Measurements from ENCODE around the gene SLC2A11.

DNA sequence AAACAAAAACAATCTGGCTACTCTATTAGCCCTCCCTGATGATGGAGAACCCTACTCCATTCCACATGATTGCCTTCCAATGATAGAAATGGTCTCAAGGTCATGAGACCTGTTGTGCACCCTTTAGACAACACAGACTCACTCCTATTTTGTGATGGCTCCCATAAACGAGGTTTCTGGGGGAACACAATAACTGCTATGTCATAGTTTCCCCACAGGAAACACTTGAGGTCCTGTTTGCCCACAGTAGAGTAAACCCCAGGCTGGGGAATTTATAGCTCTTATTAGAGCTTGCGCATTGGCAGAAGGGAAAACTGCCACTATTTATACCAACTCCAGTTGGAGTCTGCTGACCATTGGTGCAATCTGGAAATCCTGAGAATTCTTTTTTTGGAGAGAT, 65.2 kb downstream of the SLC2A11 start:
- no peak for TF ChIP-seq TAF1 (IDR thresholded peaks at IDR 0.05; ENCODE audit: low read depth)
- TF ChIP-seq, protein P1, sequence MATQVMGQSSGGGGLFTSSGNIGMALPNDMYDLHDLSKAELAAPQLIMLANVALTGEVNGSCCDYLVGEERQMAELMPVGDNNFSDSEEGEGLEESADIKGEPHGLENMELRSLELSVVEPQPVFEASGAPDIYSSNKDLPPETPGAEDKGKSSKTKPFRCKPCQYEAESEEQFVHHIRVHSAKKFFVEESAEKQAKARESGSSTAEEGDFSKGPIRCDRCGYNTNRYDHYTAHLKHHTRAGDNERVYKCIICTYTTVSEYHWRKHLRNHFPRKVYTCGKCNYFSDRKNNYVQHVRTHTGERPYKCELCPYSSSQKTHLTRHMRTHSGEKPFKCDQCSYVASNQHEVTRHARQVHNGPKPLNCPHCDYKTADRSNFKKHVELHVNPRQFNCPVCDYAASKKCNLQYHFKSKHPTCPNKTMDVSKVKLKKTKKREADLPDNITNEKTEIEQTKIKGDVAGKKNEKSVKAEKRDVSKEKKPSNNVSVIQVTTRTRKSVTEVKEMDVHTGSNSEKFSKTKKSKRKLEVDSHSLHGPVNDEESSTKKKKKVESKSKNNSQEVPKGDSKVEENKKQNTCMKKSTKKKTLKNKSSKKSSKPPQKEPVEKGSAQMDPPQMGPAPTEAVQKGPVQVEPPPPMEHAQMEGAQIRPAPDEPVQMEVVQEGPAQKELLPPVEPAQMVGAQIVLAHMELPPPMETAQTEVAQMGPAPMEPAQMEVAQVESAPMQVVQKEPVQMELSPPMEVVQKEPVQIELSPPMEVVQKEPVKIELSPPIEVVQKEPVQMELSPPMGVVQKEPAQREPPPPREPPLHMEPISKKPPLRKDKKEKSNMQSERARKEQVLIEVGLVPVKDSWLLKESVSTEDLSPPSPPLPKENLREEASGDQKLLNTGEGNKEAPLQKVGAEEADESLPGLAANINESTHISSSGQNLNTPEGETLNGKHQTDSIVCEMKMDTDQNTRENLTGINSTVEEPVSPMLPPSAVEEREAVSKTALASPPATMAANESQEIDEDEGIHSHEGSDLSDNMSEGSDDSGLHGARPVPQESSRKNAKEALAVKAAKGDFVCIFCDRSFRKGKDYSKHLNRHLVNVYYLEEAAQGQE (IDR thresholded peaks at IDR 0.05; ENCODE audit: low read depth) = no peak
- TF ChIP-seq TCF12 (IDR thresholded peaks at IDR 0.05; ENCODE audit: low read depth) = no peak
- TF ChIP-seq FOXM1 (IDR thresholded peaks at IDR 0.05; ENCODE audit: borderline replicate concordance, low read depth) = no peak
- no peak for TF ChIP-seq RAD21 (IDR thresholded peaks at IDR 0.05; ENCODE audit: low read depth)
- TF ChIP-seq CREB1 (IDR thresholded peaks at IDR 0.05; ENCODE audit: low read depth) = no peak
- no peak for TF ChIP-seq EP300 (IDR thresholded peaks at IDR 0.05; ENCODE audit: borderline replicate concordance)
- TF ChIP-seq, protein P2, sequence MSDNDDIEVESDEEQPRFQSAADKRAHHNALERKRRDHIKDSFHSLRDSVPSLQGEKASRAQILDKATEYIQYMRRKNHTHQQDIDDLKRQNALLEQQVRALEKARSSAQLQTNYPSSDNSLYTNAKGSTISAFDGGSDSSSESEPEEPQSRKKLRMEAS (IDR thresholded peaks at IDR 0.05) = no peak
- no peak for TF ChIP-seq CEBPB (IDR thresholded peaks at IDR 0.05)
- TF ChIP-seq TEAD4 (IDR thresholded peaks at IDR 0.05) = no peak
- TF ChIP-seq, protein P3, sequence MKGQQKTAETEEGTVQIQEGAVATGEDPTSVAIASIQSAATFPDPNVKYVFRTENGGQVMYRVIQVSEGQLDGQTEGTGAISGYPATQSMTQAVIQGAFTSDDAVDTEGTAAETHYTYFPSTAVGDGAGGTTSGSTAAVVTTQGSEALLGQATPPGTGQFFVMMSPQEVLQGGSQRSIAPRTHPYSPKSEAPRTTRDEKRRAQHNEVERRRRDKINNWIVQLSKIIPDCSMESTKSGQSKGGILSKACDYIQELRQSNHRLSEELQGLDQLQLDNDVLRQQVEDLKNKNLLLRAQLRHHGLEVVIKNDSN (IDR thresholded peaks at IDR 0.05) = no peak
- no peak for TF ChIP-seq NFIC (IDR thresholded peaks at IDR 0.05)
- no peak for TF ChIP-seq EGR1 (IDR thresholded peaks at IDR 0.05)

All from Ishikawa (cell line).